GM12865 (cell line): ENCODE data around the gene SDR9C7.

Source experiments
- DNase-seq: peaks from one replicate; pipeline ENCODE4 v3.0.0; 2010; ENCODE audit warnings: low read depth
- H3K4me3 ChIP-seq: 2 replicates; pipeline ENCODE4 v1.5.1; 2011; ENCODE audit warnings: mild to moderate bottlenecking, low read depth, low read length, control low read depth
- CTCF ChIP-seq: IDR thresholded peaks from 2 replicates; pipeline ENCODE4 v1.5.1; 2011; ENCODE audit warnings: low read length, control low read depth, low read depth, inconsistent platforms; ENCODE audit not compliant: insufficient read depth; ENCODE audit errors: missing control alignments

SDR9C7 gene

GRCh38 chr12:56877195-56878009 is 56.8 kb downstream of the SDR9C7 start:
- TF ChIP-seq CTCF, result no peak
- DNase-seq, result no peak
- H3K4me3 ChIP-seq, result no peak overlapping the region

DNA sequence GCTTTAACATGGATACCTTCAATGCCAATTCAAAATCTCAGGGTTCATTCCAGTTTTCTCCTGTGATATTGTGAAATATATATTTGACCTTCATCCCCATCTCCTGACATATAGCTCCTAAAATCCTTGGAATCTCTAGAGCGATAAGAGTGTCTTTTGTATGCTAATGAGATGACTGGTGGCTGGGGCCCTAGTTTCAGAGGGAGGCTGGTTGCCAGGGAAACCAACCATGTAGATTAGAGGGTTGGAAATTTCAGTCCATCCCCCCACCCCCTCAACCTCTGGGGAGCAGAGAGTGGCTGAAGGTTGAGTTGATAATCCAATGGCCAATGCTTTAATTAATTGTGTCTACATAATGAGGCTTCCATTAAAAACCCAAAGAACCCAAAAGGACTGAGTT is 59.4 kb downstream of the SDR9C7 start:
- no peak for DNase-seq
- H3K4me3 ChIP-seq, result no peak overlapping the region
- TF ChIP-seq CTCF, result no peak

DNA sequence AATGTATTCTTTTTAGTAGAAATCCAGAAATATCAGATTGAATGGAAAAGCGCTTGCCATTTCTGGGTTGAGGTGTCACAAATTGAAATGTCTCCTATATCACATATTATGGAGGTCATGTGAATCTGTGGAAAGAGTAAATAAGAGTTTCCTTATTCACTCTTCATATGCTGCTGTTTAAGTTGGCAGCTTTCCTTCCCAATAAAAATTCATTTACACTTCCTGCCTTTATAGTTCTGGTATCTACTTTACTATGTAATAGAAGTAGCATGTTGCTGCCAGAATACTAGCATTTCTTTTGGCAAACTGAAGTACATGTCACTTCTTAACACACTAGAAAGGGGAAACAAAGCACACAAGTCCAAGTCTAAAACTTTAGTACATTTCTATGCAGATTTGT is 60.8 kb downstream of the SDR9C7 start:
- no peak overlapping the region for H3K4me3 ChIP-seq
- no peak for DNase-seq
- no peak for TF ChIP-seq CTCF
